ENCODE measurements around the gene CHRNA7.

CHRNA7 gene

DNA sequence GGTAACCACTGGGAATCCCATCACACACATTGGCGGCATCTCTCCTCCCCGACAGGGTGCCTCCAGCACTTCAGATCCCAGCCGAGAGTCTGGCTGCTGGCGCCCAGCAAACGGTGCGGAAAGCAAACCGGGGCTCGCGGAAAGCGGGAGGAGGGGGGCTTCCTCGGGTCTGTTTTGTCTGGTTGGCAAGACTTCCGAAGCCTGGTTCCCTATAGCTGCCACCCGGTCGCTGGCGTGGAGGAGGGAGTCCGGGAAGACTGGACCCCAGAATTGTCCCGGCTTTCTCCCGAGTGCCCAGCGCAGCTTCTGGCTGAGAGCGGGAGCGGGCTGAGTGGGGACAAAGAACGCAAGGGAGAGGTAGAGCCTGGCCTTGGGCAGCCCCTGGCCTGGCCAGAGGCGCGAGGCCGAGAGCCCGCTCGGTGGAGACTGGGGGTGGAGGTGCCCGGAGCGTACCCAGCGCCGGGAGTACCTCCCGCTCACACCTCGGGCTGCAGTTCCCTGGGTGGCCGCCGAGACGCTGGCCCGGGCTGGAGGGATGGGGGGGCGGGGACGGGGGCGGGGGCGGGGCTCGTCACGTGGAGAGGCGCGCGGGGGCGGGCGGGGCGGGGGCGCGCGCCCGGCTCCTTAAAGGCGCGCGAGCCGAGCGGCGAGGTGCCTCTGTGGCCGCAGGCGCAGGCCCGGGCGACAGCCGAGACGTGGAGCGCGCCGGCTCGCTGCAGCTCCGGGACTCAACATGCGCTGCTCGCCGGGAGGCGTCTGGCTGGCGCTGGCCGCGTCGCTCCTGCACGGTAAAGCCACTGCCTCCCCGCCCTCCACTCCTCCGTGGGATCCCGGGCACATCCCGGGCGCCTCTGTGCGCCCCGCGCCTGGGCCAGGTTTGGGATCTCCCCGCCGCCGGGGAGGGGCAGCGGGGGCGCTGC, at the start of gene CHRNA7:
Gene CHRNA7 (plus strand): TSS at position 654 of the 920 bp plus-strand sequence. CDS start 80 bp downstream, at position 734.
- no peak for DNase-seq (ENCODE audit: low read depth in 2 of 2)

DNA sequence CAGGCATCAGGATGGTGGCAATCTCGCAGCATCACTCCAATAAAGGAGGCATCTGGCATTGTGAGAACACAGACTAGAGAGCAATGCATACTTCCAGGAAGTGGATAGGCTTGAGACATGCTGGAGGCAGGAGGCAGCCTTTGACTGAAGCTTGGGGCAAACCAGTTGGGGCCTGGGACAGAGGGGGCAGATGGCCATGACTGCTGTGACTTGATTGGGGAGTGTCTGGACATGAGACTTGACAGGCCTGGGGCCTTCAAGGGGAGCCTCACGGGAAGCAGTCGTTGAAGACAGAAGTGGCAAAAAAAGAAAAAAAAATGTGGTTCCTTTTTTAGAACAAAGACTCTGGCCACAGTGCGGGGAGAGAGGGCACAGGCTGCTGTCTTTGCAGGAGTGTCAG, 44.7 kb upstream of the CHRNA7 start:
- no peak for DNase-seq (ENCODE audit: low read depth in 2 of 2)

DNA sequence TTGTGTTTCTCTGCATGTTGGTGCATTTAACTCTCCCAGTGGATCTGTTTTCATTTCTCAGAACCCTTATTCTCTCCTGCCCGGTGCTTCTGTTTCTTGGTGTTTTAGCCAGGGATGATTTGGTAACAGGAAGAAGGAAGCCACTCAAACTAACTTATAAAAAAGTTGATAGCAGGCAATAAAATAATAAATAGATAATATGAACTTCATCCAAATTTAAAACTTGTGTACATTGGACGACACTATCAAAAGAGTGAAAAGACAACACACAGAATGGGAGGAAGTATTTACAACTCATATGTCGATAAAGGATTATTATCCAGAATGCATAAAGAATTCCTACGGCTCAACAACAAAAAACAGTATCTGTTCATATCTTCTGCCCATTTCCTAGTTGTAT, 37.3 kb upstream of the CHRNA7 start:
- no peak for DNase-seq (ENCODE audit: low read depth in 2 of 2)

- DNase-seq (ENCODE audit: low read depth in 2 of 2) = no peak
These were observed 32.6 kb upstream of the CHRNA7 start for GRCh38 chr15:31997711-31998110.

DNA sequence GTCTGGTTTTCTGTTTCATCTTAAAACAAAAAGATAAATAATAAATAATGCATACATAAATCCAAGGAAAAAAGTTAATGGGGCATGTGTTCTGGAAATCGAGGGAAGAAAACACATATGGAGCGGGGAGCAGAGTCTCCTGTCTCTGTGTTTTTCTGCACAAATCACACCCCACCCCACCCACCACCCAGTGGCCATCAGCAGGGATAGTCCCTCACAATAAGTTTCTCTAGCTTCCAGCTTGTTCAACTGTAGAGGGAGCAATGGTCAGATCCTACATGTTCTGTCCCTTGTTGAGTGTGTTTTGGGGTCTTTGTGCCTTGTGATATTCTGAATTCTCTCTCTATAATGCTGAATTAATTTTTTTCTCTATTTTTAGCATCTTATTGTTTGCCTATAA, 26.8 kb upstream of the CHRNA7 start:
- no peak for DNase-seq (ENCODE audit: low read depth in 2 of 2)

GRCh38 chr15:32004249-32004648, 26.1 kb upstream of the CHRNA7 start:
- no peak for DNase-seq (ENCODE audit: low read depth in 2 of 2)

DNA sequence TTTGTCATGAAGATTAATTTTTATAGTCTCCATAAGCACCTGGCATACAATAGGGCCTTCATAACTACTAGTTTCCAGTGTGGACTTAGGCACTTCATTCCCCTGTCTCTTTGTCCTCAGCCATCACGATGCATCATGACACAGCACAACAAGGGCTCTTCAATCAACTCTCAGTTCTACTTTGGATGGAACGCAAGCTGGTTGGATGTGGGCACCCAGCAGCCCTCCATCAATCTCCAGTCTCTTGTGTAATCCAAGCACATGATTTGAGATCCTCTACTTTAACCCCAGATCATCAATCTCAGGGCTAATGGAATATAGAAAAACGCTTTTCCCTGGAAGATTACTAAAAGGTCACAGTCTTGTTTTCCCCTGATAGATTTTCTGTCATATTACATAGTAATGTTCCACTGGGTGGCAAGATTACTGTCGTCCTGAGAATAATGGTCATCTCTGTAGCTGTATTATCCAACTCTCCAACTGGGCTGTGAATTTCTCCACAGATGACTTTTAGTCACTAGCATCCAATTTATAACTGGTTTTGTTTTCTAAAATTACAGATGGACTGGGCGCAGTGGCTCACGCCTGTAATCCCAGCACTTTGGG, 22.9 kb upstream of the CHRNA7 start:
- no peak for DNase-seq (ENCODE audit: low read depth in 2 of 2)

- DNase-seq (ENCODE audit: low read depth in 2 of 2) = no peak
These were observed 15.4 kb upstream of the CHRNA7 start for GRCh38 chr15:32014953-32015352.

DNA sequence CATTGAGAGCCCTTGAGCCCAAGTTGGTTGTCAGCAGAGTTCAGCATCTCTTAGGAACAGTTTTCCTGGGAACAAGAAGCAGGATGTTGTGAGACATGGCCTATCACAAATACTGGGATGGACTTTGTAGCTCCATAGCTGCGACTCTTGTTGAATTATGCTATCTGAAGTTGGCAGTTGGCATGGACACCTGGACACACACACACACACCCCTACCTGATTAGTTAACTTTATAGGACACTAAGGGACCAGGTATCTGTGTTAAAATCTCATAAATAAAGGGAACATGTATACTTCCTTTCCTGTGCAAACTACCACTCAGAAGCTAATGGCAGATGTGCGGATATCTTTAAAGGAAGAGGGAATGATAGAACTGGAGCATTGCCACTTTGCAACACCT, 10.2 kb upstream of the CHRNA7 start:
- DNase-seq (ENCODE audit: low read depth in 2 of 2) = no peak

DNA sequence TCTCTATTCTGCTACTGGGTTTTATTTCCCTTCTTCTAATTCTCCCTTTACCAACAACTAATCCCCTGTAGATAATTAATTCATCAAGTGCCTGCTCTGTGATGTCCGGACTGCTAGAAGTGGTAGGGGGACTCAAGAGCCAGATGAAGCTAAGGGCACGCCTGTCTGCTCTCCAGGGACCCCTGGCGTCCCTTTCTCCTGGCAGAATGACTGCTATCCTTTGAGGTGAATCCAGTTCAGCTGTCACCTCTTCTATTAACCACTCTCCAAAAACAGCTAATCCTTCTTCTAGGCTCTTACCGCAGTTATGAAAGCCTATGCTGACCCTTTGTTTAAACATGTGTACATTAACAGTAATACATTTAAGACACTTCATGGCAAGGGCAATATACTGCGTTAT, 1.4 kb upstream of the CHRNA7 start:
- no peak for DNase-seq (ENCODE audit: low read depth in 2 of 2)

DNA sequence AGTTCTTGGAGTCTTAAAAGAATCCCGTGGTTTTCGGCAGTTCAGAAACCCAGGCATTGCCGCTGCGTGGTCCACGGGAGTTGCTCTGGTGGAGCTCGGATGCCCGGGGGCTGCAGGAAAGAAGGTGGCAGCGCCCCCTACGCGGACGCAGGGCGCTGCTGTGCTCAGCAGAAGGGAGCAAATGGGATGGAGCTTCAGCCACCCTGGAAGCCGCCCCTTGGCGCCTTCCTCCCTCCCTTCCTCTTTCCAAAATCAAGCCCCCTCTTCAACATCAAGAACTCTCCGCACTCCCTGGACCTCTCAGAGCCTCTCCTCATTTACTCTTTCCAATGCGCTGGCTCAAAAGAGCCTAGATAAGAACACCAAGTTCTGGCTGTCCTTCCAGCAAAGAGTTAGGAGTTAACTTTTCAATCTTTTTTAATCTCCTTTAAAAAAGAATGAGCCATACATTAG, 880 bp upstream of the CHRNA7 start:
- no peak for DNase-seq (ENCODE audit: low read depth in 2 of 2)

- no peak for DNase-seq (ENCODE audit: low read depth in 2 of 2)
These were observed 480 bp downstream of the CHRNA7 start for GRCh38 chr15:32030795-32031194.

- no peak for DNase-seq (ENCODE audit: low read depth in 2 of 2)
These were observed 3.0 kb downstream of the CHRNA7 start for GRCh38 chr15:32033186-32033890.

DNA sequence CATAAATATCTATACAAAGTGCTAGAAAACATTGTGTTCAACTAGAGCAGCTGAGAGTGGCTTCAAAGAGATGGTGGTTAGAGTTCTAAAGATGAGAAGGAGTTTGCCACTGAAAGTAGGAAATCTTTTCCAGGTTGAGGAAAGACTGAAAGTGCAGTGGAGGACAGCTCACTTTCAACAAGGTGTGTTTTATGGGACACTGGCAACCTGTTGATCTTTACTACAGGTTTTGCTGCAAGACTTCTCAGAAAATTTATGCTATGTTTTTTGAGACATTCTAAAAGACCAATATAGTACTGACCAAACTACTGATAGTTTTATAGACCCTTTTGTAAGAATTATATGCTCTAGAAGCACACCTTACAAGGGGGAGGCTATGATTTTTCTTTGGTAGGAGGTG, 3.8 kb downstream of the CHRNA7 start:
- no peak for DNase-seq (ENCODE audit: low read depth in 2 of 2)

- DNase-seq (ENCODE audit: low read depth in 2 of 2) = no peak
These were observed 5.0 kb downstream of the CHRNA7 start for GRCh38 chr15:32035285-32035684.

- DNase-seq (ENCODE audit: low read depth in 2 of 2) = no peak
These were observed 6.7 kb downstream of the CHRNA7 start for GRCh38 chr15:32036971-32037370.

DNA sequence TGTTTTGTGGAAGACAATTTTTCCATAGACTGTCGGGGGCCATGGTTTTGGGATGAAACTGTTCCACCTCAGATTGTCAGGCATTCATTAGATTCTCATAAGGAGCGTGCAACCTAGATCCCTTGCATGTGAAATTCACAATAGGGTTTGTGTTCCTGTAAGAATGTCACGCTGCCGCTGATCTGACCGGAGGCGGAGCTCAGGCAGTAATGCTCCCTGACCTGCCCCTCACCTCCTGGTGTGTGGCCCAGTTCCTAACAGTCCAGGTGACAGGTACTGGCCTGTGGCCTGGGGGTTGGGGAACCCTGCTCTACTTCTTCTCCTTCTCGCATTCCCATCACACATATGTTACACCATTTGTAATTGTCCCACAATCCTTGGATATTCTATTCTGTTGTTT, 11.0 kb downstream of the CHRNA7 start:
- DNase-seq (ENCODE audit: low read depth in 2 of 2) = no peak

DNA sequence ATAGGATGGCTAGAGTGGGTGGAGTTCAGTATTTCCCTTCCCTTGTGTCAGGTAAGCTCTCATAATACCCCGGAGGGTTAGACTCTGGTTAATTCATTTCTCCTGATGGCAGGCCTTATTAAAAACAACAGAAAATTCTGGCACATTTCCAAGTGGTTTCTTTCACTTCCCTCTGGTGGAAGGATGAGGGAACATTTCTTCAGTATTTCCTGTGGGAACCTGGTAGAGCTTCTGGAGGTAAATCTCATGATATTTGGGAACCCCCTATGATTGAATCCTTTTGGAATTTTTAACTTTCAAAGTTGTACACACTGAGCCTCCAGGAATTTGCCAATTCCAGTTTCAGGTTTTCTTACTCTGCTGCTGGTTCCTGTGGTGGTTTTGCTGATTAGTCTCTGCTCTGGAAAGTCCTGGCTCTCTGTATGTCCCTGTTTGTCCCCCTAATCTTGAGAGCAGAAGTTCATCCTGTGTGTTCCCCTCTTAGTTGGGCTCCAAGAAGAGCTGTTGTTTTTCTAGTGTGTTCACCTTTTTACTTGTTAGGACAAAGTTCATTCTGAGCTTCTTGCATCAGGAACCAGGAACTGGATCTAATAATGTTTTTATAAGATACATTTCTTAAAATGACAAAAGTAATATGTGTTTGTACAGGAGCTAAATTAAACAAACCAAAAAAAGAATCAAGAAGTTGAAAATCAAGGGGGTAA, 12.1 kb downstream of the CHRNA7 start:
- DNase-seq (ENCODE audit: low read depth in 2 of 2) = no peak

- DNase-seq (ENCODE audit: low read depth in 2 of 2) = no peak
These were observed 23.4 kb downstream of the CHRNA7 start for GRCh38 chr15:32053719-32054118.

- no peak for DNase-seq (ENCODE audit: low read depth in 2 of 2)
These were observed 27.6 kb downstream of the CHRNA7 start for GRCh38 chr15:32057876-32058425.

GRCh38 chr15:32060706-32061105, 30.4 kb downstream of the CHRNA7 start:
- no peak for DNase-seq (ENCODE audit: low read depth in 2 of 2)

GRCh38 chr15:32067115-32067514, 36.8 kb downstream of the CHRNA7 start:
- DNase-seq (ENCODE audit: low read depth in 2 of 2) = no peak
